Amygdala (tissue), 56 donors: ENCODE measurements around the gene CCN5.
A peak's percentile ranks its signal among the peaks of the same experiment; 100 is the strongest.
"Not testable (repeated sequence)": the region's sequence is repeated elsewhere in the genome, so short reads cannot be mapped to it uniquely, and the experiment has no call there.

ENCODE experiments used
- DNase-seq, 56 donors: peaks; one replicate each; lab custom pipeline; 2025; lab: John Stamatoyannopoulos, UW

Gene CCN5

DNA sequence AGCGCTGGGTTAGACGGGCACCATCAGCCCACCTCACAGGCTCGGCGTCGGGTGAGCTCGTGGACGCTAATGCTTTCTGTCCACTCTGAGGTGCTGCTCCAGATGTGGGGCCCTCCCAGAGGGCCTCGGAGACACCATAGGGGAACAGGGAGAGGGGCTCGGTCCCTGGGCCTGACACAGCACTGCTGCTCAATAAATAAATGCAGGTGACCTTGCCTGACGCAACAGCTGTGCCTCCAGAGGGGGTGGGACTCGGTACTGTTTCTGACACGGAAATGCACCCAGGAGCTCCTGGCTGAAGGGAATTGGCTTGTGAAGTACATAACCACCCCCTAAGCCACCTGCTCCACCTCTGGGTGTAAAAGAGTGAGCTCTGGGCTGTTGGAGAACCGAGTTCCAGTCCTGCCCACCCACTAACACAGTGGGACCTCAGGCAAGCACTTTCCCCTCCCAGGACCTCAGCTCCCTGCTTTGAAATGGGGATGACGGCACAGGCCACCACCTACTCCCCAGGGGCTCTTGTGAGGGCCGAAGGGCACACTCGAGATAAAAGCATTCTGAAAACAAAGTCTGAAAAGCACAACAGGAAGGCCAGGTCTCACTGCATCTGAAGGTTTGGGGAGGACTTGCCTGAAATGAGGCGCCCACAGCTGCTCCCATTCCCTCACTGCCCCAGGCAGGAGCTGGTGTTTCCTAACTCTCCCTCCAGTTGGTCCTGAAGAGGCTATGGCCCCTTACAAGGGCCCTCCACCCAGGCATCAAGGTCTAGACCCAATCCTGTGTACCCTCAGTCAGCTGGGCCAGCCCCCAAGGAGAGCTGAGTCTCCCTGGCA, 37.1 kb downstream of the CCN5 start:
- no peak for DNase-seq

DNA sequence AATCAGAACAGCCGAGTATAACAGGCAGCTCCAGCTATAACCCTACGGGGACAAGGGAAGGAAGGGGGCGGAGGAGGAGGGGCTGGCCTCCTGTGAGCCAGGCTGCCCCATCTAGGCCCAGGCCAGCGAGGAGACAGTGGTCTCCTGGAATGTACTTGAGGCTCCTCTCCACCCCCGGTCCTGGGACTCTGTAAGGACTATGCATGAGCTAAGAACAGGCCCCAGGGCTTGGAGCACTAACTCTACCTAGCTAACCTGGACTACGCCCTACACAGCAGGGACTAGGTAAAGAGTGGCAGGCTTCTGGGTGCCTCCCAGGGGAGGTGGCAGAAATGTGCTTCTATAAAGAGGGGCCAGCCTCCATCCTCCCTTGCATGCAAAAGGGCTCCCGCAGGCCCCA, 39.4 kb downstream of the CCN5 start:
- no peak for DNase-seq

DNA sequence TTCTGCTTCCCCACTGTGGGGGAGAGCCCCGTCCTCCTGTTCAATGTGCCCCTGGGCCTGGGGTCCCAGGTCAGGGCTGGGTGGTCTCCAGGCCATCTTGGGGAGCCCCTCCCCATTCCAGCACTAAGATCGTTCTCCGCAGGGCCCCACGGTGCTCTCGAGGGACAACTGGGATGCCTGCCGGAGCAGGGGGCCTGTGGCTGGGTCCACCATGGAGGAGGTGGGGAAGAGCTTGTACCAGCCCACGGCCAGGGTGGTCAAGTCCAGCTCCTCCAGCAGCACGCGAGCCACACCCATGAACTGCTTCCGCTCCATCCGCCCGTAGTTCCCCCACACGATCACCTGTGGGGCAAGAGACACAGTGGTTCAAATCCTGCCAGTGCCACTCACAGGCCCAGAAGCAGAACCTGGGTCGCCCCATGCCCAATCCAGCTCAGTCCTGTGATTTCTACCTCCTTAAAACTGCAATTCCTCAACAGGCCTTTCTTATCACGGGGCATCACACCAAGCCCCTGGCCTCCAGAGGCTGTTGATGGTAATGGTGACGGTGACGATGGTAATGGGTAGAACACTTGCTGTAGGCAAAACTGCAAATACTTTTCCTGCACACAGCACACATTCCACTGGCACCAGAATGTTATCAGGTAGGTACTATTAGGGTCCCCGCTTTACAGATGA, 41.0 kb downstream of the CCN5 start:
- no peak for DNase-seq

DNA sequence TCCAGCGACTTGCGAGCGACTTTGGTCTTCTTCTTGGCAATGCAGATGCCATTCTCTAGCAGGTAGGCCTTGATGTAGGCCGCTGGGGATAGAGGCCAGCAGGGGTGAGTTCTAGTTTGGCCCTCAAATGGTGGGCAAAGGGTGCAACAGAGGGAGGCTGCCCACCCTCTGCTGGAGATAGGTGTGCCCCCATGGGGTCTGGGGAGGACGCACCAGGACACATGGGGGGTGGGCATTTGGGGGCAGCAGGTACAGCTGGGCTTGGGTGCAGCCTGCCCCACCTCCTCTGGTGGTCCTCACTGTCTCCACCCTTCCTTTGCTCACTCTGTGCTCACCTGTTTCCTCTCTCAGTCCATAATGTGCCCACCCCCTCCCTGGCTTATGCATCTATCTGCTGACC, 41.8 kb downstream of the CCN5 start:
- no peak for DNase-seq

DNA sequence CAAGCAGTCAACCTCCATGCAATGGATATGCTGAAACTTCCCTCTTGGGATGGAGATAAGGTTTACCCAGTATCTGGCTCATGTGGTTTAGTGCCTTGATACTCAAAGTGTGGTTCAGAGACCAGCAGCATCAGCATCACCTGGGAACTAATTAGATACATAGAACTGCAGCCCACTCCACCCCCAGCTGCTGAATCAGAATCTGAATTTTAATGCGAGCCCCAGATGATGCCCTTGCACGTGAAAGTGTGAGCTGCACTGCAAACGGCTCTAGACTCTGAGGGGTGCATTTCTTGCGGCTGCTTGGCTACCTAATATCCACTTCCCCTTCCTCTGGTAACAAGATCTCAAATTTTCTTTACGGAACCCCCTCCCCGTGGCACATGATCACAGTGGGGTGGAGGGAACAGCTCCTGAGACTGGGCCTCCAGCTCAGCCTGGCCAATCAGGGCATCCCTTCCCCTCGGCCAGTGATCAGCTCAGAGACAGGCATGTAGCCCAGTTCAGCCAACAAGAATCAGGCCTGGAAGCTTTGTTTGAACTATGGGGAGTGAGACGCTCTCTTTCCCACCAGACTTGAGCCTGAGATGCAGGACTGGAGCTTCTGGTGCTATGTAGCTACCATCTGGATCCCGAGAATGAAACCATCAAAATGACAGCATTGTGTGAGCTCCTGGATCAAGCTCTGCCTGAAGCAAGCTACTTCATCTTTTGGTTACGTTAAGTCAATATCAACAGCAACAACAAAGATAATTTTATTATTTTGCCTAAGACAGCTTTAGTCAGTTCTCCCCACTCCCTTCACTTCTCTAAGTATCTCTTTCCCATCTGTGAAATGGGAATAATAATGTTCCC, 43.3 kb downstream of the CCN5 start:
- no peak for DNase-seq

DNA sequence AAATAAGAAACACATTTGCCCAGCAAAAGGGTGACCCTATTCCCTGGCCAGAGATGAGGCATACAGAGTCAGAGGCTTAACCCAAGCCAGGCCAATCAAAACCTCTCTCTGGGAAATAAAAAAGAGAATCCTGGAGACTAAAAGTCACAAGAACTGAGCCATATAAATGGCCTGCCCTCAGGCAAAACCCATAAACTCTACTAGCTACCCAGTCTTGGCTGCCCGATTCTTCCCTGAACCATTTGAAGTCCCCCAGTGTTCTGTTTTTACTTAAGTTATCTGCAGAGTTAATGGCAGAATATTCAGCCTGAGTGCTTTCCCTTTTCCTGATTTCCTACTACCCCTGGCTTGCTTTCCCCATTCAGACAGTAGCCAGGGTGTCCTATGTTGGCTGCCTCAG, 44.4 kb downstream of the CCN5 start:
- no peak for DNase-seq

DNA sequence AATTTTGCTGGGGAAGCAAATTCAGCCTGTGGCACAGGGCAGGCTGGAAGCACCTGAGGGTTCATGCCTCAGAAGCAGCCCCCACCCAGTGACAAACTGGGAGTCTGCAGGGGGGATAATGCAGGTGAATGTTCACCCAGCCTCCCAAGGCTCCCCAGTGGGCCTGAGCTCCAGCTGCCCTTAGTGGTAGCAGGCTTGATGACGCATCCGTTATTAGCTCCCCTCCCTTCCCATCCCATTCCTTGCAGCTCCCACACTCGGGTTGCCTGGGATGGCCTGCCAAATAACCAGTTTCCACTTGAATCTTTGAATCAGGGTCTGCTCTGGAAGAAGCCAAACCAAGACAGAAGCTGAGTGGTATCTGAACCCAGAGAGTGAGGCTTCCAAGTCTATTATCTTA, 46.3 kb downstream of the CCN5 start:
- DNase-seq, result no peak

DNA sequence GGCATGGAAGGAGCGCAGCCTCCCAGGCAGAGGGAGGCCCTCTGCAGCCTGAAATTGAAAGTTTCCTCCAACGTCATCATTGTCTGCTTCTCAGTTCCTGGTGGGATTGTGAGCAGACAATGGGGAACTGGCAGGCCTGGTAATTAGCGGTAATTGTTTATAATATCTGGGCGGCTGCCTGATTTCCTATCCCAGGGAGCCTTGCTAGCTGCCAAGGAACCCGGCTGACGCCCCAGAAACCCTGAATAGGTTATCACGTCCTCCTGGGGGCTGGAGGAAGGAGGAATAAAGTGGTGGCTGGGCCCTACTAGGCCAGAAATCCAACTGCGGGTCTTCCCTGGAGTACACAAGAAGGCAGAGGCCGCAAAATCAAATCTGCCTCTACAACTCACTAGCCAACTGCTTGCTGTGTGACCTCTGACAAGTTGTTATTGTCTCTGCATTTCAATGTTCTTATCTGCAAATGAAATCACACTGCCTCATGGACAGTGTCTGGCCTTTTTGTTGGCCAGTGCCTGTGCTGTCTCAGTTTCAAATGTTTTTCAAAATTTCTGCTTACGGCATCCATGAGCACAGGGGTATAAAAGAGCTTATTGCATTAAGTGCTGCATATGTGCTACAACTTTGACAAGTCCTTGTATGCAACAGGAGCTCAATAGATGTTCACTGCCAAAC, 47.4 kb downstream of the CCN5 start:
- no peak for DNase-seq

DNA sequence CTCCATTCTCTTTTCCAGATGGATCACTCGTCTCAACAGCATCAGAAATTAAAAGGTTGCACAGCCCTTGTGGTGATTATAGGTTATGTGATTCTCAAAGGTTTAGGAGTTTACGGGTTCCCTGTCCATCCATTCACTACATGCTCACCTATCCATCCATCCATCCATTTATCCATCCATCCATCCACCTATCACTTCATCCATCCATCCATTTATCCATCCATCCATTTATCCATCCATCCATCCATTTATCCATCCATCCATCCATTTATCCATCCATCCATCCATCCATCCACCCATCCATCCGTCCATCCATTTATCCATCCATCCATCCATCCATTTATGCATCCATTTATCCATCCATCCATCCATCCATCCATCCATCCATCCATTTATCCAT, 48.6 kb downstream of the CCN5 start:
- not testable (repeated sequence) for DNase-seq

DNA sequence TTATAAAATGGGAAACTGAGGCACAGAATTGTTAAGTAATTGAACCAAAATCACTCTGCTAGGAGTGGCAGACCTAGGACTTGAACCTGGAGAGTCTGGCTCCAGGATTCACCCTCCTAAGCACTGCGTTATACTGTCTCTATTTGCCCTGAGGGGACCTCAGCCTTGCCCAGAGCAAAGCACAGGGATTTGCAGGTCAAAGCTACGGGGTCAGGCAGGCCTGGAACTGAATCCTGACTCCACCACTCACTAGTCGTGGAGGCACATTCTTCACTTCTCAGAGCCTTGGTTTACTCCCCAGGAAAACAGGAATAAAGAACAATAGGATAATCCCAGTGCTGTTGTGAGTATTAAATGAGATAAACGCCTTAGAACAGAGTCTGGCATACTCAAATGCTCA, 49.9 kb downstream of the CCN5 start:
- DNase-seq, result no peak

DNA sequence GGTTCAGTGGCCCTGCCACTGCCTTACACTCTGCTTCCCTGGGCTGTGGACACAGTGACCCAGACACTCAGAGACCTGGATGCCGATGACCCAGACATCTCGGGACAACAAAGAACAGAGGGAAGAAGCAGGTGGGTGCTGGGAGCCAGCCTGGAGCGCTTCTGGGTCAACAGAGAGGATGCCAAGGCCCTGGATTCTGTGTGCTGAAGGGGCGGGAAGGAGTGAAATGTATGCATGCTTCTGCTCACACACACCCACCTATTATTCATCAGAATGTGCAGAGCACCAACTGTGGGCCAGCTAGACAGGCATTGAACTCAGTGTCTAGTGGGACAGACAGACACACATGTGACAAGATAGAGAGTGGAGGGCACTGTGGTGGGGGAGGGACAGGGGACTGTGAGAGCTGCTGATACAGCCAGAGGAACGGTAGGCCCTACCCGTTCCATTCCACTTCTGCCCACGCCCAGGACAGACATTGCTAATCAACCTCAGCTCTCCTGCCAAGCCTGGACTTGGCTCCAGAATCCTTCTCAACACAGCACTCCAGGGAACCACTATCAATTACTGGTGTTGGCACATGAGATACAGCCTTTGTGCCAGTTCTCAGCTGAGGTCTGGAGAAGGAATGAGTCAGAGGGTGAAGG, 50.7 kb downstream of the CCN5 start:
- DNase-seq, result peak in 5 of 56 donors; percentile 11 to 48 (median 15)

DNA sequence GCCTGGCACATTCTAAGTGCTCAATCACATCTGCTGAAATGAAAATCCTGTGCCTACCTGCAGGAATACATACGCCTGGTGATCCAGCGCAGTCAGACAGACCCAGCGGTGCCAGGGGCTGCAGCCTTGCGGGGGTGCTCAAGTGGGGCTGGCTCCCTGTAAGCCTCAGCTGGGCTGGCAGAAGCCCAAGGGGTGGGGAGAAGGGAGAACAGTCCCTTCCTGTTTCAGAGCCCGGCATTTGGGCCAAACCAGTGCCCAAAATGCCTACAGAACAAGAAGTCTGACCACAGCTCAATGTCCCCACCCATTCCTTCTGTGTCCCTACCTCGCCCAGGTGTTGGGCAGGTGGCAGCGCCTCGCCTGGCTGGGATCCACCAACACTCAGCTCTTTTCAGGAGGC, 53.1 kb downstream of the CCN5 start:
- DNase-seq, result peak in 10 of 56 donors; percentile 9 to 48 (median 20)

DNA sequence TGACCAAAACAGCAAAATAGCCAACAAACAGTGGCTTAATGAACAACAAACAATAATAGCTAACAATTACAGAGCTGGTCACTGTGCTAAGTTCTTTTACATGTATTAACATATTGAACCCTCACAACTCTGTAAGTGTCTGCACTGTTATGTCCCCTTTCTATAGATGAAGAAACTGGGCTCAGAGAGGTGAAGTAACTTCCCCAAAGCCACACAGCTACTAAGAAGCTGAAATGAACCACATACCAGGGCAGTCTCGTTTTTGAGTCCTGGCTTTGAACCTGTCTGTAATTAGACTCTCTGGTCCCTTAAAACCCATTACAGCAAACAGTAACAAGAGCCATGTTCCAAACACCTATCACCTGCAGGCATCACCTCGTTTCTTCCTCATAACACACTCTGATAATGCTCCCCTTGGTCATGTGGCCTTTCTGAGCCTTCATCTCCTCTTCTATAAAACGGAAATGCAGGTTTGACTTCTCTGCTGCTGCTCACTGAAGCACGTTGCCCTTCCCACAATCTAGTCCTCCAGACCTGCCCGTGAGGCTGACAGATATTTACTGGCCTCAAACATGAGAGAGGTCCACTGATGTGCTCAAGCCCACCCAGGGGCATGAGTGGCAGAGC, 53.8 kb downstream of the CCN5 start:
- no peak for DNase-seq

DNA sequence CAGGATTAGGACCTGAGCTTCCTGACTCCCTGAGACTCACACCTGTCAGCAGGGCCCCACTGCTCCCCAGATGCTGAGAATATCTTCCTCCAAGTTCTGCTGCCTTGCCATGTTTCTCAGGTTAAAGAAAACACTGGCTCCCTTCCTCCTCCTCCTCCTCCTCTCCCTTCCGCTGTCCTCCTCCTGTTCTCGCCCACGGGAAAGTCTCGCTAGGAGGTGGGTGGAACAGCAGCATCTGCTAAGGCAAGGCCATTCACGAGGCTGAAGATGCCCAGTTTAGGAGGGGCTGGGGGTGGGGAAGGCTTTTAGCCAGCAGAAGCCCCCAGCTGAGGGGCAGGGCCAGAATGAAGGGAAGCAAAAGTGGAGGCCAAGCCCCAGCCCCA, 54.3 kb downstream of the CCN5 start:
- no peak for DNase-seq

DNA sequence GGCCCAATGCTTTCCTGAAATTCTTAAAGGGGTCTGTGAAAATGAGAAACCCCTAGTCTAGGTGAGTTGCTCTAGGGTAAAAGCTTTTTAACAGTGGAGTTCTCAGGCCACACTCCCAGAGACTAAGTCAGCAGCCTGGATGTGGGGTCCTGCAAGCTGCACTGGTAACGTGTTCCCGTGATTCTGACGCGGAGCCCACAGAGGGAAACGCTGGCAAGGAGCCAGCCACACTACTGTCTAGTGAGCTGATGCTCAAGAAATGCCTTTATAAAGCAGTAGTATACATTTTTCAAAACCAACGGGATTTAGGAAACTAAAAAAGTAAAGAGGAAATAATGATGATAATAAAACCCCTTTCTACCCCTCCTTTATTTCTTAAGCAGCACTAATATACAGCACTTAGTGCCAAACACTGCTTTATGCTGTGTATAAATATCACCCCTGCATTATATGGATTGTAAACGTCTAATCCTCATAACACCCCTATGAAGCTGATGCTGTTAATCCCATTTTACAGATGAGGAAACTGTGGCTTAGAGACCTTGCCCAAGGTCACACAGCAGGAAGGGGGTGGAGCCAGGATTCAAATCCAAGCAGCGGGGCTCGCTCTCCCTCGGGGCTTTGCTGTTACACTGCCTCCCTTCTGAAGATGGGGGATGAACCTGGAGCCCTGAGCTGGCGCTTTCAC, 55.5 kb downstream of the CCN5 start:
- DNase-seq, result peak in 6 of 56 donors; percentile 8 to 40 (median 19)

DNA sequence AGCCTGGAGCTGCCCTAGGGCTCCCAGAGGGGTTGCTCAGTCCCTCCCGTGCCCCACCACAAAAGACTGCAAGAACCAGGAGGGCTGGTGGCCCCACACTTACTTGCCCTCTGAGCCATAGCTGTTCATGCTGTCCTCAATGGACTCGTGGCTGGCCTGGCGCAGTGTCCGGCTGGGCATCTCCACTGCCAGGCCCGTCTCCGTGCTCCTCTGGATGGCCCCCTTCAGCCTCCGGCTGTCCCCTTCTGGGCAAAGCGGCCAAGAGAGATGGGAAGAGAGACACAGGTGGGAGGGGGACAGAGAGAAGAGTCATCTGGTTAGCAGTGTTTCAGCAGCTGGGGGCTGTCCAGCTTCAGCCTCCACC, 56.0 kb downstream of the CCN5 start:
- DNase-seq, result no peak

DNA sequence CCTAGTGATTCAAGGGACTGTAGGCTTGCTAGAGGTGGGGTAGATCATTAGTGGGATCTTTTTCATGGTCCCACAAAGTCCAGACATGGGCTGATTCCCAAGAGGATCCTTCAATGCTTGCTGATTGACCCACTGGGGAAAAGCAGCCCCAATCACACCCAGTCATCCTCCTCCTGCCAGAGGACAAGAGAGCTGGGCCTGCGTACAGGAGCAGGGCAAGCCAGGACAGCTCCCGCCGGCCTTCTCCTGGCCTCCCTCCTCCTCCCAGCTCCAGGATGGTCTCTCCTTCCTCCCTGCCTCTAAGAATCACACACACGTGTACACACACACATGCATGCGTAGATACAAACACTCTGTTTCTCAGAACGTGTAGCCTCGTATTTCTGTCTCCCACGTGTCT, 57.5 kb downstream of the CCN5 start:
- no peak for DNase-seq

DNA sequence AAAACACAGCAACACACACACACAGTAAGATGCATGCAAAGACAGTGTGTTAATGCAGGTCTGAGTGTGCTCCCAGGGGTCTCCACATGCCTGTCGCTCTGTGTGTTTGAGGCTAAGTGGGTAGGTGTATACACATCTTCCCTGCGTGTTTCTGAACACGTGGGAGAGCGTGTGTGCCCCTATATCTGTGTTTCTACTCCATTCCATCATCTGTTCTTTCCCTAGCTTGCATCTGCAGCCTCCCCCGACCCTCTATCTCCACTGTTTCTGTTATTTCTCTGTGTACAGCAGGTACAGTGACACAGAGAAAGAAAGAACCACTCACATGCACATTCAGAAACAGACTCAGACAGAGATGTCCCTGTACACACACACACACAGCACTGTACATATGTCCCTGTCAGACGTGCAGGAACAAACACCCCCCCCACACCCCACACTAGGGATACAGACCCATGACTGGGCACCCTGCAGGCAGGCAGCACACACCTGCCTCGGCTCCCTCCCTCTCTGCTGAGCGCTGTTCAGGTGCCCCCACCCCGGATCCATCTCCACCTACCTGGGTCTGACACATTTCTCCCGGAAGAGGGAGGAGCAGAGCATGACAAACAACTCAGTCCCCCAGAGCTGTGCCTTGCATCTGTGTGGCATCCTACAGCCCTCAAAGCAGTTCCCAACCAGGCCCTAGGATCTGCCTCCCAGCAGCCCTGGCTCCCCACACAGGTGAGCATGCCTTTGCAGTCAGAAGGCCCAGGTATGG, 58.1 kb downstream of the CCN5 start:
- DNase-seq, result peak in 3 of 56 donors; percentile 13 to 43 (median 33)
